Suprapubic skin (tissue), 3 donors: ENCODE results near the gene PPP1R1C.

Source experiments
- POLR2A ChIP-seq, 2 donors: fragments of 450-650 bp; IDR thresholded peaks; one replicate each; pipeline ENCODE4 v1.6.1; 2017; ENCODE audit warnings: antibody characterized with exemption in 2 of 2, mild to moderate bottlenecking in 2 of 2, moderate library complexity in 2 of 2
- TF ChIP-seq, protein P1 (sequence below), 2 donors: fragments of 200-600 bp in 1 of 2; fragments of 450-650 bp in 1 of 2; sonication (generic) in 1 of 2; IDR thresholded peaks; one replicate each; pipeline ENCODE4 v1.5.1; 2016 to 2019; ENCODE audit warnings: antibody characterized with exemption in 2 of 2, mild to moderate bottlenecking in 1 of 2, moderate library complexity in 1 of 2

DNA sequence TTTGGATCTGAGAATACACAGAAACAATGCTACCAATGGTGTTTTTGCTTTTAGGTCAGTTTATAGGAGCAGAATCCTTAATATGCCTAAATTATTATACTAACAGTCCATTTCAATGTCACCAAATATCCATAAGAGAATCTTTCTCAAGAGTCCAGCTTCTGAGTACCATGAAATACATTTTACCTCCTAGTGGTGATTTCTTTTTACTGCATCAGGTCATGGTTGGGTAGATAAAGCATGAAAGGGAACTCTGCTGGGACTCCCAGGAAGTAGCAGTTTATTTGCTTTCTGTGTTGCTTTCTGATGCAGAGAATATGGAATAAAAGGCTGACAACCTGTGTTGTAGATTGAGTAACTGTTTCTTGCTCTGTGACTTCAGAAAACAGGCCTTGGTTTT, 115.6 kb downstream of the PPP1R1C start:
- no peak for TF ChIP-seq POLR2A (IDR thresholded peaks at IDR 0.05)
- TF ChIP-seq, protein P1, sequence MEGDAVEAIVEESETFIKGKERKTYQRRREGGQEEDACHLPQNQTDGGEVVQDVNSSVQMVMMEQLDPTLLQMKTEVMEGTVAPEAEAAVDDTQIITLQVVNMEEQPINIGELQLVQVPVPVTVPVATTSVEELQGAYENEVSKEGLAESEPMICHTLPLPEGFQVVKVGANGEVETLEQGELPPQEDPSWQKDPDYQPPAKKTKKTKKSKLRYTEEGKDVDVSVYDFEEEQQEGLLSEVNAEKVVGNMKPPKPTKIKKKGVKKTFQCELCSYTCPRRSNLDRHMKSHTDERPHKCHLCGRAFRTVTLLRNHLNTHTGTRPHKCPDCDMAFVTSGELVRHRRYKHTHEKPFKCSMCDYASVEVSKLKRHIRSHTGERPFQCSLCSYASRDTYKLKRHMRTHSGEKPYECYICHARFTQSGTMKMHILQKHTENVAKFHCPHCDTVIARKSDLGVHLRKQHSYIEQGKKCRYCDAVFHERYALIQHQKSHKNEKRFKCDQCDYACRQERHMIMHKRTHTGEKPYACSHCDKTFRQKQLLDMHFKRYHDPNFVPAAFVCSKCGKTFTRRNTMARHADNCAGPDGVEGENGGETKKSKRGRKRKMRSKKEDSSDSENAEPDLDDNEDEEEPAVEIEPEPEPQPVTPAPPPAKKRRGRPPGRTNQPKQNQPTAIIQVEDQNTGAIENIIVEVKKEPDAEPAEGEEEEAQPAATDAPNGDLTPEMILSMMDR (IDR thresholded peaks at IDR 0.05) = no peak
